OCI-LY3 (cell line): ENCODE results near the gene GPM6B.
"Not testable (repeated sequence)": the region's sequence is repeated elsewhere in the genome, so short reads cannot be mapped to it uniquely, and the experiment has no call there.

Source experiments
- H2AFZ ChIP-seq: fragments of 200-600, 300-600 bp; shearing (Covaris generic); 2 replicates; pipeline ENCODE4 v1.6.0; 2014; ENCODE audit warnings: antibody characterized with exemption, low read depth, low read length
- H3K27ac ChIP-seq: fragments of 200-600, 300-600 bp; sonication (generic); 2 replicates; pipeline ENCODE4 v1.5.1; 2014; ENCODE audit warnings: mild to moderate bottlenecking, low read length, moderate library complexity, mixed read lengths
- H3K27me3 ChIP-seq: fragments of 200-600, 300-600 bp; sonication (generic); 2 replicates; pipeline ENCODE4 v1.6.1; 2014; ENCODE audit warnings: low read depth, low read length, mixed read lengths
- H3K36me3 ChIP-seq: fragments of 200-600, 300-600 bp; sonication (generic); replicated peaks from 2 replicates; pipeline ENCODE3; 2014; ENCODE audit warnings: low read depth, low read length, mixed read lengths
- H3K4me1 ChIP-seq: fragments of 300-600, 200-600 bp; sonication (generic); 2 replicates; pipeline ENCODE4 v1.6.1; 2014; ENCODE audit warnings: low read length, mixed read lengths
- H3K4me2 ChIP-seq: fragments of 200-600, 300-600 bp; sonication (generic); 2 replicates; pipeline ENCODE4 v1.6.1; 2014; ENCODE audit warnings: low read length, mixed read lengths
- H3K4me3 ChIP-seq: fragments of 300-600, 200-600 bp; sonication (generic); 2 replicates; pipeline ENCODE4 v1.5.1; 2014; ENCODE audit warnings: antibody characterized with exemption, mild to moderate bottlenecking, low read length, moderate library complexity
- H3K79me2 ChIP-seq: fragments of 300-600, 200-600 bp; shearing (Covaris generic); 2 replicates; pipeline ENCODE4 v1.6.1; 2014; ENCODE audit warnings: mild to moderate bottlenecking, low read length, mixed read lengths
- H3K9ac ChIP-seq: fragments of 300-600, 200-600 bp; shearing (Covaris generic); 2 replicates; pipeline ENCODE4 v1.6.0; 2014; ENCODE audit warnings: mild to moderate bottlenecking, low read length, moderate library complexity
- H3K9me3 ChIP-seq: fragments of 200-600, 300-600 bp; shearing (Covaris generic); 2 replicates; pipeline ENCODE4 v1.6.1; 2014; ENCODE audit warnings: low read length, mixed read lengths; ENCODE audit not compliant: insufficient read depth
- H4K20me1 ChIP-seq: fragments of 200-600, 300-600 bp; sonication (generic); 2 replicates; pipeline ENCODE4 v1.6.1; 2016; ENCODE audit warnings: low read length, mixed read lengths; ENCODE audit not compliant: insufficient read depth
- CTCF ChIP-seq: fragments of 200-600, 300-600 bp; sonication (generic); IDR thresholded peaks from 2 replicates; pipeline ENCODE4 v1.5.1; 2014; ENCODE audit warnings: antibody characterized with exemption, low read length, low read depth
- EZH2phosphoT487 ChIP-seq: fragments of 200-600 bp; shearing (Covaris generic); IDR thresholded peaks from 2 replicates; pipeline ENCODE4 v1.6.1; 2018; ENCODE audit warnings: antibody characterized with exemption, mixed run types, low read depth

Gene GPM6B

DNA sequence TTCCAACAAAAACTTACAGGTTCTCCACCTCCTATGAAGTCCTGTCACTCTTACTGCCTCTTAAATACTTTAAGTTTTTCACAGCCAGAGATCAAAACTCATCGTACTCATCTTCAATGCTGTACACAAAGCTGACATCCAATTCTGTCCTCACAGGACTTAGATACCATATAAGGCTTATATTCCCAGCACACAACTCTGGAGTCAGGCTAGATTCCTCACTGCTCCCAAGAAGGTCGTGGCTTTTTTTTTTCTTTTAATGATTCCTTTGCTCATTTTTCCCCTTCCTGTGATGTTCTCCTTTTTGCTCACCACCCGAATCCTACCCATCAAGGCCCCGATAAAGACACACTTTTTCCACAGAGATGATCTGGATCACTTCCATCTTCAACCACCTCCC is 83.4 kb downstream of the GPM6B start:
- TF ChIP-seq EZH2phosphoT487: no peak
- no peak for TF ChIP-seq CTCF
- H3K4me1 ChIP-seq: peaks cover 38% of the 10 kb centered on the region
- H3K27ac ChIP-seq: peak overlapping the region; percentile 99
- H3K27me3 ChIP-seq: no peaks in the 10 kb centered on the region
- peak overlapping the region; percentile 85 for H3K4me2 ChIP-seq
- H3K36me3 ChIP-seq: peaks cover 20% of the 10 kb centered on the region
- H3K9ac ChIP-seq: peak overlapping the region; percentile 92
- H3K9me3 ChIP-seq: no peaks in the 10 kb centered on the region
- peak overlapping the region; percentile 94 for H3K4me3 ChIP-seq
- H3K79me2 ChIP-seq: peaks cover 58% of the 10 kb centered on the region
- H4K20me1 ChIP-seq: no peaks in the 10 kb centered on the region
- no peak overlapping the region for H2AFZ ChIP-seq

DNA sequence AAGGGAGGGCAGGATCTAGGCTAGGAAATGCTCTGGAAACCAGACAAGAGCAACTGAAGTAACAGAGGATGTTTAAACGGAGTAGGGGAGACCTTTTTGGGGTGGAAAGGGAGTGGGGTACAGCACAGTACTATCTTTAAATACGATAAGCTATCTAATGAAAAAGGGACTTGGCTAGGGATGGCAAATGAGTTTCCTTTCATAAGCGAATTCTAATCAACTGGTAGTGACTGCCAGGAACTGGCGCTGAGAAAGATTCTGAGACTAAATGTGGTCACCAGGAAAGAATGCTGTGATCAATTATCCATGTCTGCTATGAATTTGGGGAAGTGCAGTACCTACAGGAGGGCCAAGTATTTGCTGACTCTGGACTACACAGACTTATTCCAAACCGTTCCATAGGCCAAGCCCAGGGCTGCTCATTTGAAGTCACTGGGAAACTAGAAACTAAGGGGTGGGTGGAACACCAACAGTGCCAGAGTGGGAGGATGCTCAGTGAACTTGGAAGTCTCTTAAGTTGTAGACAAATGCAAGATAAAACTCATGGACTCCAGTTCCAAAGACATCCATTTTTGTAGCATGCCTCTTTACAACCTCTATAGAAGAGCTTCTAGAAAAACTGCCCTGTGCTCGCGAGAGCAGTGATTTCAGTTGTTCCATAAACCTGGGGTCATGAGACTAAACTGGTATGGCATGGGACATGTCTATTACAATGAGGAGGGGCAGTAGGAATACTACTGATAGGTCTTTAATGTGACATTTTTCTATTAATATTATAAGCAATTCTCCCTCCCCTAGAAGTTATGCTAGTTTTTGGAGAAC is 84.4 kb downstream of the GPM6B start:
- Histone ChIP-seq H3K4me3 (0 out of 2 replicates have a peak overlapping the region, but pooled peaks have one; percentile 94), H3K4me2 (peak overlapping the region; percentile 85), H3K36me3 (peaks cover 15% of the 10 kb centered on the region), H4K20me1 (no peaks in the 10 kb centered on the region), H2AFZ (no peak overlapping the region), H3K79me2 (peaks cover 59% of the 10 kb centered on the region), H3K27me3 (no peaks in the 10 kb centered on the region), H3K9me3 (no peaks in the 10 kb centered on the region), H3K9ac (no peak overlapping the region), H3K4me1 (peaks cover 38% of the 10 kb centered on the region), H3K27ac (no peak overlapping the region)
- TF ChIP-seq CTCF (no peak), EZH2phosphoT487 (no peak)

GRCh38 chrX:13730523-13730922 is 86.4 kb downstream of the GPM6B start:
- H3K4me1 ChIP-seq: peaks cover 27% of the 10 kb centered on the region
- H3K9ac ChIP-seq, H3K4me2 ChIP-seq, H3K4me3 ChIP-seq, H3K36me3 ChIP-seq, H2AFZ ChIP-seq, H3K27me3 ChIP-seq, H3K27ac ChIP-seq, H4K20me1 ChIP-seq, H3K9me3 ChIP-seq: not testable (repeated sequence)
- H3K79me2 ChIP-seq: peaks cover 49% of the 10 kb centered on the region

DNA sequence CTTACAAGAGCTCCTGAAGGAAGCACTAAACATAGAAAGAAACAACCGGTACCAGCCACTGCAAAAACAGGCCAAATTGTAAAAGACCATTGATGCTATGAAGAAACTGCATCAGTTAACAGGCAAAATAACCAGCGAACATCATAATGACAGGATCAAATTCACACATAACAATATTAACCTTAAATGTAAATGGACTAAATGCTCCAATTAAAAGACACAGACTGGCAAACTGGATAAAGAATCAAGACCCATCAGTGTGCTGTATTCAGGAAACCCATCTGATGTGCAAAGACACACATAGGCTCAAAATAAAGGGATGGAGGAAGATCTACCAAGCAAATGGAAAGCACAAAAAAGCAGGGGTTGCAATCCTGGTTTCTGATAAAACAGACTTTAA is 90.3 kb downstream of the GPM6B start:
- H3K79me2 ChIP-seq: peaks cover 43% of the 10 kb centered on the region
- H3K4me3 ChIP-seq, H3K9me3 ChIP-seq: not testable (repeated sequence)

GRCh38 chrX:13724878-13725277 is 92.0 kb downstream of the GPM6B start:
- not testable (repeated sequence) for H3K27ac ChIP-seq, H3K9me3 ChIP-seq, H3K4me1 ChIP-seq, H3K9ac ChIP-seq, H3K27me3 ChIP-seq, H3K36me3 ChIP-seq, H3K4me3 ChIP-seq, H3K4me2 ChIP-seq, H2AFZ ChIP-seq
- peaks cover 13% of the 10 kb centered on the region; the same call in 1 of the 2 replicates for H4K20me1 ChIP-seq
- H3K79me2 ChIP-seq: peaks cover 47% of the 10 kb centered on the region

More for the DNA sequence above, 90.3 kb downstream of the GPM6B start:
- not testable (repeated sequence) for H3K27me3 ChIP-seq, H3K27ac ChIP-seq, H3K4me1 ChIP-seq, H3K4me2 ChIP-seq, H3K9ac ChIP-seq, H2AFZ ChIP-seq, H4K20me1 ChIP-seq
- peaks cover 13% of the 10 kb centered on the region for H3K36me3 ChIP-seq
